ENCODE results near the gene OR5K1.

The OR5K1 gene

GRCh38 chr3:98462901-98463300 lies at the start of gene OR5K1:
TSS of gene OR5K1 (plus strand) at chr3:98463201. CDS start at chr3:98469577, 6,376 bp downstream.
- in situ Hi-C loops (cut with MboI; ENCODE audit: low sequenced_read_pairs) = no loop called here

- in situ Hi-C loops (cut with MboI; ENCODE audit: low sequenced_read_pairs) = no loop called here
Observed at GRCh38 chr3:98432575-98432974, 30.4 kb upstream of the OR5K1 start.

- in situ Hi-C loops (cut with MboI; ENCODE audit: low sequenced_read_pairs) = no loop called here
Observed at GRCh38 chr3:98433764-98434163, 29.2 kb upstream of the OR5K1 start.

GRCh38 chr3:98434412-98434811 lies 28.6 kb upstream of the OR5K1 start:
- in situ Hi-C loops (cut with MboI; ENCODE audit: low sequenced_read_pairs) = no loop called here

GRCh38 chr3:98440283-98440682 lies 22.7 kb upstream of the OR5K1 start:
- in situ Hi-C loops (cut with MboI; ENCODE audit: low sequenced_read_pairs) = no loop called here

GRCh38 chr3:98445949-98446406 lies 17.0 kb upstream of the OR5K1 start:
- in situ Hi-C loops (cut with MboI; ENCODE audit: low sequenced_read_pairs) = no loop called here

- in situ Hi-C loops (cut with MboI; ENCODE audit: low sequenced_read_pairs) = no loop called here
Observed at GRCh38 chr3:98449606-98450193, 13.3 kb upstream of the OR5K1 start.

GRCh38 chr3:98450372-98450771 lies 12.6 kb upstream of the OR5K1 start:
- in situ Hi-C loops (cut with MboI; ENCODE audit: low sequenced_read_pairs) = no loop called here

- in situ Hi-C loops (cut with MboI; ENCODE audit: low sequenced_read_pairs) = no loop called here
Observed at GRCh38 chr3:98453827-98454226, 9.2 kb upstream of the OR5K1 start.

GRCh38 chr3:98454929-98455328 lies 8.1 kb upstream of the OR5K1 start:
- in situ Hi-C loops (cut with MboI; ENCODE audit: low sequenced_read_pairs) = no loop called here

GRCh38 chr3:98457543-98457942 lies 5.5 kb upstream of the OR5K1 start:
- in situ Hi-C loops (cut with MboI; ENCODE audit: low sequenced_read_pairs) = no loop called here

- in situ Hi-C loops (cut with MboI; ENCODE audit: low sequenced_read_pairs) = no loop called here
Observed at GRCh38 chr3:98460220-98460619, 2.8 kb upstream of the OR5K1 start.

GRCh38 chr3:98482717-98483482 lies 19.9 kb downstream of the OR5K1 start:
- in situ Hi-C loops (cut with MboI; ENCODE audit: low sequenced_read_pairs) = no loop called here

- in situ Hi-C loops (cut with MboI; ENCODE audit: low sequenced_read_pairs) = no loop called here
Observed at GRCh38 chr3:98483626-98484025, 20.6 kb downstream of the OR5K1 start.

GRCh38 chr3:98497381-98497780 lies 34.4 kb downstream of the OR5K1 start, which contains the start of gene OR5K2:
TSS of gene OR5K2 (plus strand) at chr3:98497681. CDS start at chr3:98497681, 0 bp downstream.
- in situ Hi-C loops (cut with MboI; ENCODE audit: low sequenced_read_pairs) = no loop called here

- in situ Hi-C loops (cut with MboI; ENCODE audit: low sequenced_read_pairs) = no loop called here
Observed at GRCh38 chr3:98500019-98500418, 37.0 kb downstream of the OR5K1 start.

- in situ Hi-C loops (cut with MboI; ENCODE audit: low sequenced_read_pairs) = no loop called here
Observed at GRCh38 chr3:98501270-98501669, 38.3 kb downstream of the OR5K1 start.

- in situ Hi-C loops (cut with MboI; ENCODE audit: low sequenced_read_pairs) = no loop called here
Observed at GRCh38 chr3:98501863-98502576, 39.0 kb downstream of the OR5K1 start.

- in situ Hi-C loops (cut with MboI; ENCODE audit: low sequenced_read_pairs) = no loop called here
Observed at GRCh38 chr3:98504539-98504938, 41.5 kb downstream of the OR5K1 start.

GRCh38 chr3:98508582-98508981 lies 45.6 kb downstream of the OR5K1 start:
- in situ Hi-C loops (cut with MboI; ENCODE audit: low sequenced_read_pairs) = no loop called here

- in situ Hi-C loops (cut with MboI; ENCODE audit: low sequenced_read_pairs) = no loop called here
Observed at GRCh38 chr3:98512576-98512975, 49.6 kb downstream of the OR5K1 start.

- in situ Hi-C loops (cut with MboI; ENCODE audit: low sequenced_read_pairs) = no loop called here
Observed at GRCh38 chr3:98513091-98513511, 50.1 kb downstream of the OR5K1 start.
